Fibroblast of pulmonary artery (primary cell): ENCODE data around the gene SLC6A15.
A peak's percentile ranks its signal among the peaks of the same experiment; 100 is the strongest.

Experiments
- DNase-seq: peaks from one replicate; pipeline ENCODE4 v3.0.0-alpha.2; 2010; ENCODE audit warnings: low read depth
- H3K4me3 ChIP-seq: replicated peaks from 2 replicates; pipeline ENCODE4 v1.5.1; 2011; ENCODE audit warnings: low read depth, mild to moderate bottlenecking, control low read depth, low read length, moderate library complexity
- TF ChIP-seq, protein P1 (sequence below): IDR thresholded peaks from 2 replicates; pipeline ENCODE4 v1.5.1; 2011; ENCODE audit warnings: mild to moderate bottlenecking, control low read depth, low read length, inconsistent platforms; ENCODE audit errors: missing control alignments

Gene SLC6A15

DNA sequence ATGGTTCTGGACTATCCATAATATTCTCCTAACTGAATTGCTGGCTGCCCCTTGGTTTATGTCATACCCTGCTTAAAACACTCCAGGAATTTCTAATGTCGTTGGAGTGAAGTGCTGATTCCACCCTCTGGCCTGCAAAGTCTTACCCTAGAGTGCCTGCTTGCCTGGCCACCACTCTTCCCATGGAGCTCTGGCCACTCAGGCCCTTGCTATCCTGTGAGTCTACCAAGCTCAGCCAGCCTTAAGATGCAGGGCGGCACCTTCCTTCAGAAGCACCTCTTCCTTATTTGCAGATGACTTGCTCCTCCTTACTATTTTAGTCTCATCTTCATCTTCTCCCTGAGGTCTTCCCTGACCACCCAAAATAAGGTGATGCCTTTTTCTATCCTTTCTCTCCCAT is 35.3 kb downstream of the SLC6A15 start:
- no peak overlapping the region for H3K4me3 ChIP-seq
- no peak for DNase-seq
- TF ChIP-seq, protein P1, sequence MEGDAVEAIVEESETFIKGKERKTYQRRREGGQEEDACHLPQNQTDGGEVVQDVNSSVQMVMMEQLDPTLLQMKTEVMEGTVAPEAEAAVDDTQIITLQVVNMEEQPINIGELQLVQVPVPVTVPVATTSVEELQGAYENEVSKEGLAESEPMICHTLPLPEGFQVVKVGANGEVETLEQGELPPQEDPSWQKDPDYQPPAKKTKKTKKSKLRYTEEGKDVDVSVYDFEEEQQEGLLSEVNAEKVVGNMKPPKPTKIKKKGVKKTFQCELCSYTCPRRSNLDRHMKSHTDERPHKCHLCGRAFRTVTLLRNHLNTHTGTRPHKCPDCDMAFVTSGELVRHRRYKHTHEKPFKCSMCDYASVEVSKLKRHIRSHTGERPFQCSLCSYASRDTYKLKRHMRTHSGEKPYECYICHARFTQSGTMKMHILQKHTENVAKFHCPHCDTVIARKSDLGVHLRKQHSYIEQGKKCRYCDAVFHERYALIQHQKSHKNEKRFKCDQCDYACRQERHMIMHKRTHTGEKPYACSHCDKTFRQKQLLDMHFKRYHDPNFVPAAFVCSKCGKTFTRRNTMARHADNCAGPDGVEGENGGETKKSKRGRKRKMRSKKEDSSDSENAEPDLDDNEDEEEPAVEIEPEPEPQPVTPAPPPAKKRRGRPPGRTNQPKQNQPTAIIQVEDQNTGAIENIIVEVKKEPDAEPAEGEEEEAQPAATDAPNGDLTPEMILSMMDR: no peak

GRCh38 chr12:84875241-84875640 is 37.4 kb downstream of the SLC6A15 start:
- TF ChIP-seq, protein P1: no peak
- no peak overlapping the region for H3K4me3 ChIP-seq
- DNase-seq: no peak

GRCh38 chr12:84874825-84875139 is 37.8 kb downstream of the SLC6A15 start:
- DNase-seq: no peak
- TF ChIP-seq, protein P1: no peak

GRCh38 chr12:84874125-84874824 is 38.3 kb downstream of the SLC6A15 start:
- TF ChIP-seq, protein P1: peak; percentile 80
- peak; percentile 83 for DNase-seq
- H3K4me3 ChIP-seq: no peak overlapping the region

More at GRCh38 chr12:84874825-84875139, 37.8 kb downstream of the SLC6A15 start:
- H3K4me3 ChIP-seq: no peak overlapping the region

GRCh38 chr12:84862186-84862585 is 50.4 kb downstream of the SLC6A15 start:
- TF ChIP-seq, protein P1: no peak
- H3K4me3 ChIP-seq: no peak overlapping the region
- DNase-seq: no peak

DNA sequence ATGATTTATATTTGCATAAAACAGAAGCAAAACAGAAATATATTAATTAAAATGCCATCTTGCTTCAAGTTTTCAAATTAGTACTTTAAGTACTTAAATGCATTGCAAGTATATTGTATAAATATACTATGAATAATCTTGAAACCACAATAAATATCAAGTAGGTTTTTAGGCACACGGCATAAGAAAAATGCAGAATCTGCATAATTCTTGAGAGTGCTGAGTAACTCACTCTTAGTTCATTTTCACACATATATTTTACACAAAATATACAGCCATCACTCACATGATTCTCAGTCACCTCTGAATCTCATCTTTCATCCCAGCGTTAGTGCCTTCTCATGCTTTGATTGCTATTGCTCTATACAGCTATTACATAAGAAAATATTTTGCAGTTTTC is 51.9 kb downstream of the SLC6A15 start:
- no peak for DNase-seq
- TF ChIP-seq, protein P1: no peak
- no peak overlapping the region for H3K4me3 ChIP-seq

DNA sequence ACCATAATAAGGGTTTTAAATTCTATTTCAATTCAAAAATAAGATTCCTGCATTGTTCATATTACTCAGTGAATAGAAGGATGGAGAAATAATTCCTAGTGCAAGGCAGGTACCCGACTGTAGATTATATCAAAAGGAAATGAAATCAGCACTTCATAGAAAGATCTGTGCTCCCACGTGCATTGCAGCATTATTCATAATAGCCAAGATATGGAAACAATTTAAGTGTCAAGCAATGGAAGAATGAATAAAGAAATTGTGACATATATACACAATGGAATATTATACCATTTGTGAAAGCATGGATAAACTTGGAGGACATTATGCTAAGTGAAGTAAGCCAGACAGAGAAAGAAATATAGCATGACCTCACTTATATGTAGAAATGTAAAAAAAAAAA is 53.8 kb downstream of the SLC6A15 start:
- TF ChIP-seq, protein P1: no peak
- no peak overlapping the region for H3K4me3 ChIP-seq
- DNase-seq: peak; percentile 53
